ENCODE data around the gene FAM222B.

DNA sequence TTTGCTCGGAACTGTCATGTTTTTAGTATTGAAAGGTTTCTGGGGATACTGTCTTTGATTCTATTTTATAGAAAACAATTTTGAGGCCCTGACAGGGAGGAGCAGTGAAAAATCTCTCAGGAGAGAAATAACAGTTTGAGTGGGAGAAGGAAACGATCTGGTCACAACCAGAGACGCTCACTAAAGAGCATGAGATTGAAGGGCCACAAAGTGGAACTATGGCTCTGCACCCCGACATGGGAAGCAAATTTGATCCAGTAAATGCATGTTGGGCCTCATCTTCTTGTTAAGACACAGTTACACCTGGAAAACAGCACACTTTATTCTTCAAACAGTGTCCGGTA, 12.7 kb upstream of the FAM222B start:
- TF ChIP-seq EZH2 (IDR thresholded peaks at IDR 0.05) (no peak), POLR2AphosphoS5 (IDR thresholded peaks at IDR 0.05; ENCODE audit: borderline replicate concordance, low read depth, low read length) (no peak), FOXP2 (optimal IDR thresholded peaks at IDR 0.05; ENCODE audit: control extremely low read depth, extremely low read length, insufficient read depth) (no peak)
